HG02588 (cell line): ENCODE data around the gene ZNF627.
"Not testable (repeated sequence)": the region's sequence is repeated elsewhere in the genome, so short reads cannot be mapped to it uniquely, and the experiment has no call there.

Source experiments
- ATAC-seq: cut with Tn5 transposase; IDR thresholded peaks from one replicate; pipeline ENCODE4 v1.9.1; 2021; ENCODE audit warnings: mild to moderate bottlenecking, moderate library complexity; ENCODE audit not compliant: unreplicated experiment

Gene ZNF627

GRCh38 chr19:11620553-11620952 lies 23.3 kb downstream of the ZNF627 start:
- ATAC-seq: no peak

GRCh38 chr19:11622401-11622800 lies 25.1 kb downstream of the ZNF627 start:
- not testable (repeated sequence) for ATAC-seq

GRCh38 chr19:11624069-11624463 lies 26.8 kb downstream of the ZNF627 start:
- no peak for ATAC-seq

- ATAC-seq: no peak
Observed at GRCh38 chr19:11626252-11626651, 29.0 kb downstream of the ZNF627 start.

GRCh38 chr19:11633223-11633622 lies 35.9 kb downstream of the ZNF627 start:
- no peak for ATAC-seq

- ATAC-seq: not testable (repeated sequence)
Observed at GRCh38 chr19:11634018-11634662, 36.9 kb downstream of the ZNF627 start.

- ATAC-seq: no peak
Observed at GRCh38 chr19:11639245-11639601, 41.9 kb downstream of the ZNF627 start.

GRCh38 chr19:11639602-11640471 lies 42.6 kb downstream of the ZNF627 start:
- peak; percentile 84 for ATAC-seq

GRCh38 chr19:11641244-11641643 lies 44.0 kb downstream of the ZNF627 start:
- no peak for ATAC-seq

GRCh38 chr19:11642902-11643301 lies 45.6 kb downstream of the ZNF627 start:
- ATAC-seq: no peak

- no peak for ATAC-seq
Observed at GRCh38 chr19:11649941-11650340, 52.7 kb downstream of the ZNF627 start.

GRCh38 chr19:11651062-11651461 lies 53.8 kb downstream of the ZNF627 start:
- ATAC-seq: no peak

- ATAC-seq: no peak
Observed at GRCh38 chr19:11652056-11652455, 54.8 kb downstream of the ZNF627 start.

GRCh38 chr19:11652492-11652891 lies 55.2 kb downstream of the ZNF627 start:
- no peak for ATAC-seq

- ATAC-seq: no peak
Observed at GRCh38 chr19:11656535-11656934, 59.3 kb downstream of the ZNF627 start.

- no peak for ATAC-seq
Observed at GRCh38 chr19:11657307-11657706, 60.0 kb downstream of the ZNF627 start.

- ATAC-seq: no peak
Observed at GRCh38 chr19:11658970-11659369, 61.7 kb downstream of the ZNF627 start.

- ATAC-seq: no peak
Observed at GRCh38 chr19:11659612-11660011, 62.3 kb downstream of the ZNF627 start.

GRCh38 chr19:11662278-11662677 lies 65.0 kb downstream of the ZNF627 start:
- ATAC-seq: no peak

GRCh38 chr19:11663181-11663591 lies 65.9 kb downstream of the ZNF627 start:
- ATAC-seq: no peak
